Measurements from ENCODE around the gene ASAP2.

- TF ChIP-seq CTCF (conservative IDR thresholded peaks at IDR 0.05) (no peak; the same call in 1 of the 2 replicates), EZH2 (IDR thresholded peaks at IDR 0.05; ENCODE audit: low read depth) (no peak)
Observed at GRCh38 chr2:9278439-9278838, 71.8 kb downstream of the ASAP2 start.

Measured in PC-9 (cell line).